Endometrium (tissue), 2 donors: ENCODE measurements around the gene CRYGD.
"Not testable (repeated sequence)": the region's sequence is repeated elsewhere in the genome, so short reads cannot be mapped to it uniquely, and the experiment has no call there.

Experiments
- FAIRE-seq: peaks from 2 replicates; lab custom pipeline; 2012; peaks lifted over from hg19 to GRCh38; lab: Jason Lieb, UNC
- donor health status: control.
- donor health status: control.

The CRYGD gene

GRCh38 chr2:208124013-208124715 lies at the start of gene CRYGD:
CRYGD (minus strand) TSS chr2:208124524; CDS start chr2:208124473, 51 bp downstream.
- not testable (repeated sequence) for FAIRE-seq

GRCh38 chr2:208172125-208172524 lies 47.8 kb upstream of the CRYGD start:
- FAIRE-seq: no peak

- FAIRE-seq: no peak
These were observed 40.8 kb upstream of the CRYGD start for GRCh38 chr2:208164951-208165755.

GRCh38 chr2:208163489-208163888 lies 39.2 kb upstream of the CRYGD start, which contains the start of gene CRYGA:
CRYGA (minus strand) TSS chr2:208163589; CDS start chr2:208163556, 33 bp downstream.
- FAIRE-seq: no peak

DNA sequence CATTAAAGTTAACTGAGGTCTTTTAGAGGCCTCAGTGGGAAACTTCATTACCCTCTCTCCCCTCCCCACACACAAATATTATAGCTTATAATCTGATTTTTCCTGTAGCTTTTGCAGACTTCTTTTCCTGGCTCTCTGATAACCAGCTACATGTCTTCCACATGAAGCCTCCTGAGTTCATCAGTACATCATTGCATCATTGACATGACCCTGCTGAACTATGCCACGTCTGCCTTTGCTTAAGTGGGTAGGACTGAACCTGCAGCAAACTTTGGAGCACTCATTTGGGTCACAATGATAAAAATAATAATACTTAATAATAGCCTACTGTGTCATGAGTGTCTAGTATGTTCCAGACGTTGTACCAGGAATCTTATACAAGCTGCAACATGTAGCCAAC lies 32.1 kb upstream of the CRYGD start:
- no peak for FAIRE-seq

- no peak for FAIRE-seq
These were observed 28.8 kb upstream of the CRYGD start for GRCh38 chr2:208153156-208153555.

DNA sequence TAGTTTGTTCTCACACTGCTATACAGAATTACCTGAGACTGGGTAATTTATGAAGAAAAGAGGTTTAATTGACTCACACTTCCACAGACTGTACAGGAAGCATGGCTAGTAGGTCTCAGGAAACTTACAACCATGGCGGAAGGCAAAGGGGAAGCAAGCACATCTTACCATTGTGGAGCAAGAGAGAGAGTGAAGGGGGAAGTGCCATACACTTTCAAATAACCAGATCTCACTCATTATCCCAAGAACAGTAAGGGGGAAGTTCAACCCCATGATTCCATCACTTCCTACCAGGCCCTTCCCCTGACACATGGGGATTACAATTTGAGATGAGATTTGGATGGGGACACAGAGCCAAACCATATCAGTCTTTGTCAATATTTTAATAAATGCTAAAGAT lies 26.6 kb upstream of the CRYGD start:
- no peak for FAIRE-seq

DNA sequence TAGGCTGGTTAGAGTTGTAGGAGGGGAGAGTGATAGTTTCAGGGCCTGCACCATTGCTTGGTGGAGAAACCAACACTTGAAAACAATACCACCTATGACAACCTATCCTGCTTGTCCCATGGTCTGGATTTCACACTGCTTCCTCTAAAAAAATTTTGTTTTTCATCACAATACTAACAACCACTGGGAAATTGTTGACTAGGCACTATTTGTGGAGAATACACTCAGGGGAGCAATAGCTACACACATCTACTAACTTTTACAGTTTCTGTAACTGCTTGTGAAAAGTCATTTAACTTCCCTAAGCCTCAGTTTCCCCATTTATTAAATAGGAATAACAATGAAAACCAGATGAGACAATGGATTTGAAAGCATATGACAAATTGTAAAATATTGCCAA lies 25.8 kb upstream of the CRYGD start:
- FAIRE-seq: no peak

- no peak for FAIRE-seq
These were observed 24.5 kb upstream of the CRYGD start for GRCh38 chr2:208148803-208149202.

GRCh38 chr2:208147759-208148158 lies 23.4 kb upstream of the CRYGD start:
- no peak for FAIRE-seq

DNA sequence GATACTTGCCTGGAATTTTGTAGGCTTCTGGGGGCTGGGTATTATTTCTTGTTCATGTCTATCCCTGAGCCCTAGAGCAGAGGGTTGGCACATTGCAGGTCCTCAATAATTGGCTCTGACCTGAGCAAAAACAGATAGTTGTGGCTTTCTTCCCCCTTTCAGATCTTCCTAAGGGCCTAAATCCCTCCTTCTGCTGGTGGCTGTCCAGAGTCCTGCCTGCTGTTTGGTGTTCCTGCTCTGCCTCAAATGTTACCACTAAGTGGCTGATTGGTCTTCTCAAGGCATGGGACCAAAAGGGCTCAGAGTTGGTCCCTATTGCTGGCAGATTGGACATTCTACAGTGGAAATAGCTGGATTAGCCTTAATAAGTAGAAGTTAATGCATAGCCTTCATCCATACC lies 22.7 kb upstream of the CRYGD start:
- no peak for FAIRE-seq

- FAIRE-seq: no peak
These were observed 21.7 kb upstream of the CRYGD start, which contains the start of gene CRYGB for GRCh38 chr2:208146006-208146405. CRYGB (minus strand) TSS chr2:208146158; CDS start chr2:208146120, 38 bp downstream.

GRCh38 chr2:208142925-208143799 lies 18.8 kb upstream of the CRYGD start:
- no peak for FAIRE-seq

GRCh38 chr2:208142240-208142924 lies 18.1 kb upstream of the CRYGD start:
- no peak for FAIRE-seq

GRCh38 chr2:208139447-208139846 lies 15.1 kb upstream of the CRYGD start:
- no peak for FAIRE-seq

GRCh38 chr2:208138334-208138733 lies 14.0 kb upstream of the CRYGD start:
- FAIRE-seq: not testable (repeated sequence)

GRCh38 chr2:208136716-208137094 lies 12.4 kb upstream of the CRYGD start:
- no peak for FAIRE-seq

- no peak for FAIRE-seq
These were observed 11.7 kb upstream of the CRYGD start for GRCh38 chr2:208135794-208136715.

DNA sequence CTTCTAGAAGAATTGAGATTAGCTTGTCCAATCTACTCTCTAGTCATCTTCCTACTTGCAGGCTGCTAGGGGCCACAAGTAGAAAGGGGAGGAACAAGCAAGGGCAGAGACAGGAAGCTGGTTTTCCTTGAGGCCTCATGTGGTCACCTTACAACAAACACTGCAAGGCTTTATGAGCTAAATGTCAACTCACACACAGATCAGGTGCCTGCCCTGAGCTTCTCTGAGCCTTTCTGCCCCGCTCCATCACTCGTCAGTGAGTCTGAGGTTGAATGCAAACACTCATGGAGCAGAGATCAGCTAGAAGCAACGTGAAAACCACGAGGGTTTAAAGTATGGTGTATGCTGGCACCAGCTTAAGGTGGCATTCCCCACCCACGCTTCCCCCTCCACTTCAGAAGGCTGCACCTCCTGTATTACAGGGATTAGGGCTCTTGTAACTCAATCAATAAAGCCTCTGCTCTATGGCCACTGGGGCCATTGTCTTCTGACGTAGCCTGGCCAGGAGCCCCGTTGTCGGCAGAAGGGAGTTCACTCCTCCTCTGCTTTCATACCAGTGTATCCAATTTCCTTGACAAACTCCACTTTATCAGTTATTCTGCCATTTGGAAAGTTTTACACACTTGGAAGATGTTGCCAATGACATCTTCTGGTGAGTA lies 10.7 kb upstream of the CRYGD start:
- FAIRE-seq: no peak

DNA sequence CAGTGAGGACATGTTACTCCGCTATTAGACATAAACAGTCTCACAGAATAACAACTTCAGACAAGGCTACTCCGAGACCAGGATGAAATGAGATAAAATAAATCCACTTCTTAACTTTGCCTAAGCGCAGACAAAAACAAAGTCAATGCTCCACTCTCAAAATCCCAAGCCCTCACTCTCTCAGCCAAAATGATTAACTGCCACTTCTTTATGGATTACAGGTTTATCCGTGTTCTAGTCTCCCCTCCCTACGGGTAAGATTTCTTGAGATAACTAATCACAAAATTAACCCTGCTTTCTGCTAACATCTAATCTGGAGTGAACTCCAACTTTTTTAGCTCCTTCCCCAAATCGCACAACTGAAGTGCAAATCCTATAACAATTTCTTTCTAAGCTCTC lies 6.4 kb upstream of the CRYGD start:
- no peak for FAIRE-seq
